Naive thymus-derived CD4-positive, alpha-beta T cell (primary cell): ENCODE measurements around the gene GIPR. TPM values are rescaled to one million over a fixed set of nuclear protein-coding genes. Genes with fewer than 3 reads are reported as not detected.
"Not testable (repeated sequence)": the region's sequence is repeated elsewhere in the genome, so short reads cannot be mapped to it uniquely, and the experiment has no call there.

ENCODE experiments used
- ATAC-seq: fragments of 150-1000 bp; cut with Tn5 transposase; 2 replicates; pipeline ENCODE4 v1.10.0; 2021; ENCODE audit warnings: mild to moderate bottlenecking, moderate library complexity
- CTCF ChIA-PET: fragments of 350-600 bp; sonication (Branson Sonifier 250); formaldehyde crosslinking; loops from one replicate; lab custom pipeline; 2021; ENCODE audit warnings: antibody characterized with exemption; lab: Charles Lee
- POLR2A ChIA-PET: fragments of 350-600 bp; sonication (Branson Sonifier 250); formaldehyde crosslinking; loops from one replicate; lab custom pipeline; 2021; ENCODE audit warnings: antibody characterized with exemption, inconsistent platforms; lab: Charles Lee
- DNase-seq, 9 donors: peaks; one replicate each; pipeline versions ENCODE4 v3.0.0 to v3.0.0-alpha.2; 2020 to 2022; ENCODE audit warnings: mixed read lengths in 1 of 9
- H3K27ac ChIP-seq: one replicate; pipeline ENCODE4 v1.7.0; 2013; ENCODE audit warnings: mild to moderate bottlenecking, low read depth, low read length, moderate library complexity
- H3K27me3 ChIP-seq, 2 donors: one replicate each; pipeline ENCODE4 v1.7.0; 2013; ENCODE audit warnings: low read length in 2 of 2, mild to moderate bottlenecking in 2 of 2, moderate library complexity in 2 of 2; ENCODE audit not compliant: control insufficient read depth in 2 of 2, insufficient read depth in 2 of 2
- H3K36me3 ChIP-seq, 3 experiments: 1 replicate in 2 of 3; 2 replicates in 1 of 3; pipeline ENCODE4 v1.7.0; 2013; ENCODE audit warnings: low read length in 3 of 3, mild to moderate bottlenecking in 3 of 3, moderate library complexity in 1 of 3; ENCODE audit not compliant: insufficient read depth in 3 of 3, control insufficient read depth in 2 of 3
- H3K4me1 ChIP-seq, 2 donors: one replicate each; pipeline ENCODE4 v1.7.0; 2013; ENCODE audit warnings: low read length in 2 of 2, mild to moderate bottlenecking in 2 of 2, moderate library complexity in 1 of 2; ENCODE audit not compliant: control insufficient read depth in 2 of 2, insufficient read depth in 2 of 2
- H3K4me3 ChIP-seq: 2 replicates; pipeline ENCODE4 v1.7.0; 2013; ENCODE audit warnings: mild to moderate bottlenecking, low read length
- H3K9me3 ChIP-seq, 3 experiments: 1 replicate in 2 of 3; 2 replicates in 1 of 3; pipeline ENCODE4 v1.7.0; 2013; ENCODE audit warnings: low read length in 3 of 3; ENCODE audit not compliant: control insufficient read depth in 2 of 3
- H3K27ac Mint-ChIP-seq, 9 donors: one replicate each; pipeline ENCODE4 v1.8.0; 2020 to 2022; ENCODE audit warnings: mixed read lengths in 9 of 9, mild to moderate bottlenecking in 8 of 9, moderate library complexity in 5 of 9, inconsistent platforms in 2 of 9
- H3K27me3 Mint-ChIP-seq, 5 donors: one replicate each; pipeline ENCODE4 v1.8.0; 2021 to 2022; ENCODE audit warnings: mixed read lengths in 5 of 5, mild to moderate bottlenecking in 1 of 5
- H3K36me3 Mint-ChIP-seq, 5 donors: one replicate each; pipeline ENCODE4 v1.8.0; 2020 to 2022; ENCODE audit warnings: mixed read lengths in 5 of 5, mild to moderate bottlenecking in 3 of 5, inconsistent platforms in 1 of 5
- H3K4me1 Mint-ChIP-seq, 7 donors: one replicate each; pipeline ENCODE4 v1.8.0; 2020 to 2022; ENCODE audit warnings: mixed read lengths in 7 of 7, mild to moderate bottlenecking in 3 of 7, inconsistent platforms in 1 of 7
- H3K4me3 Mint-ChIP-seq, 10 donors: one replicate each; pipeline ENCODE4 v1.8.0; 2020 to 2022; ENCODE audit warnings: mild to moderate bottlenecking in 10 of 10, mixed read lengths in 10 of 10, moderate library complexity in 6 of 10, inconsistent platforms in 2 of 10
- H3K9me3 Mint-ChIP-seq, 11 donors: one replicate each; pipeline ENCODE4 v1.8.0; 2020 to 2022; ENCODE audit warnings: mixed read lengths in 11 of 11, mild to moderate bottlenecking in 4 of 11, inconsistent platforms in 1 of 11, moderate library complexity in 1 of 11
- intact Hi-C, 2 donors: fragments of 100-400 bp; cut with micrococcal nuclease; formaldehyde crosslinking; loops; one replicate each; pipeline ENCODE4 v1.15.1; 2023
- polyA plus RNA-seq, 2 donors: library from polyadenylated mRNA; unstranded; fragments of 300-500 nt; fragmentation: Illumina TruSeq; gene quantifications; one replicate each; pipeline ENCODE4 v1.2.3, GENCODE V29; 2021
- total RNA-seq, 6 experiments: library from RNA in 5 of 6; stranded (reverse) in 5 of 6; gene quantifications; 1 replicate in 5 of 6; 2 replicates in 1 of 6; pipeline ENCODE4 v1.2.3 and lab custom pipeline; 2021 to 2026

GIPR gene
- 1 to 10 TPM; 4.6 to 7.4 (median 6.0) TPM for total RNA-seq
- polyA plus RNA-seq = under 1 TPM in 1 of 2 donors, not detected in 1; 0.15 TPM
- total RNA-seq (lab: John Stamatoyannopoulos, UW) = 5.5 reads per million, percentile 25 among the genes with 10 or more reads in this experiment

DNA sequence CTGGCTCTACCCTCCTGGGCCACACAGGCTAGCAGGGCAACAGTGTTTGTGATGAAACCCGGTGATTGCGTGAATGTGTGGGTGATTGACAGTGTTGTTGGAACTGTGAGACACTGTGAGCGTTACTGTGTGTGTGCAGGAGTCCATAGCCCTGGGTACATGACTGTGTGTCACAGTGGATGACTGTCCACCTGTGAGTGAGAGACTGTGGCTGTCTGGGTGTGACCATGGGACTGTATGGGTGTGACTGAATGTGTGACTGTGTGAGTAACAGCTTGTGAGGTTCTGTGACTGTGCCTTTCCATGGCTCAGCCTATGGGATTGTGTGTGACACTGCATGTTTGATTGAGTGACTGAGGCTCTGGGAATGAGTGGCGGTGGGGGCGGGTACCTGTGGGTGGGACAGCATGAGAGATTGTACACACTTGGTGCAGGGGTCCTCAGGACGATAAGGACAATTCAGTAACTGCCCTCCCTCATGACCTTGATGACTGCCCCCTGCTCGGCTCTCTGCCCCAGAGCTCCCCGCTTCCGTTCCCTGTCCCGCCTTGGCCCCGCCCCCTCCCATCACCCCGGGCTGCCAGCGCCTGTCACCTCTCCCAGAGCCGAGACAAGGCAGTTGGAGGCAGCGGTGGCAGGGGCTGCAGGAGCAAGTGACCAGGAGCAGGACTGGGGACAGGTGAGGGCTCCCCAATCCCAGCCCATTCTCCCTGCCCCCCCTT lies at the start of gene GIPR:
Gene GIPR, plus strand, starts transcription at position 602 of the 722 bp plus-strand sequence. CDS start 1,300 bp downstream, outside the sequence.
- CTCF ChIA-PET = interaction anchor here (0.5 kb wide), 1 partner anchor 69 kb away, joined by 4 read pairs; no protein-coding TSS in a partner anchor
- POLR2A ChIA-PET = interaction anchor here (0.5 to 5.7 kb wide), 4 partner anchors 12 to 1262 kb away, joined by 3 to 18 read pairs (median 4); no protein-coding TSS in a partner anchor
- DNase-seq (peak in 3 of 9 donors; percentile 33 to 64 (median 47)), ATAC-seq (peak; percentile 72)
- intact Hi-C loops = loop anchor here (1.0 to 2.0 kb wide), 3 partner anchors 14 to 25 kb away; partner anchors contain the start of gene QPCTL (in 1 of the 2)
- peaks cover 0 to 6% (median 0%) of the 10 kb centered on the region in 5 donors for H3K36me3 Mint-ChIP-seq
- no peaks in the 10 kb centered on the region for H3K36me3 ChIP-seq
- H3K4me3 Mint-ChIP-seq = peak within 1 kb of the TSS; percentile 83 to 96 (median 90)
- H3K27ac ChIP-seq = peak within 1 kb of the TSS; percentile 58
- H3K4me1 Mint-ChIP-seq = peaks cover 30 to 44% (median 36%) of the 10 kb centered on the region in 7 donors
- peak within 1 kb of the TSS; percentile 84 for H3K4me3 ChIP-seq
- no peaks in the 10 kb centered on the region for H3K9me3 ChIP-seq
- no peaks in the 10 kb centered on the region for H3K9me3 Mint-ChIP-seq
- H3K4me1 ChIP-seq = peaks cover 15 to 25% of the 10 kb centered on the region in 2 donors
- H3K27ac Mint-ChIP-seq = peak within 1 kb of the TSS; percentile 25 to 87 (median 68)
- H3K27me3 ChIP-seq = no peaks in the 10 kb centered on the region
- peaks cover 0 to 26% (median 16%) of the 10 kb centered on the region in 5 donors for H3K27me3 Mint-ChIP-seq

- Histone ChIP-seq H3K36me3 (peaks cover 0 to 78% (median 0%) of the 10 kb centered on the region in 3 experiments), H3K4me3 (no peak overlapping the region), H3K4me1 (no peaks in the 10 kb centered on the region), H3K9me3 (no peaks in the 10 kb centered on the region), H3K27me3 (no peaks in the 10 kb centered on the region), H3K27ac (no peak overlapping the region)
- no peak for DNase-seq
- no peak for ATAC-seq
- ChIA-PET POLR2A (no interaction called here), CTCF (no interaction called here)
- H3K4me3 Mint-ChIP-seq = no peak overlapping the region
- peaks cover 0 to 4% (median 0%) of the 10 kb centered on the region in 7 donors for H3K4me1 Mint-ChIP-seq
- H3K27ac Mint-ChIP-seq = no peak overlapping the region
- H3K27me3 Mint-ChIP-seq = no peaks in the 10 kb centered on the region
- H3K9me3 Mint-ChIP-seq = no peaks in the 10 kb centered on the region
- H3K36me3 Mint-ChIP-seq = peaks cover 13 to 38% (median 15%) of the 10 kb centered on the region in 5 donors
- intact Hi-C loops = no loop called here
Measured at GRCh38 chr19:45621389-45621788, 46.6 kb upstream of the GIPR start.

GRCh38 chr19:45621976-45622503 lies 46.0 kb upstream of the GIPR start:
- H3K27ac ChIP-seq = no peak overlapping the region
- peaks cover 0 to 4% (median 0%) of the 10 kb centered on the region in 7 donors for H3K4me1 Mint-ChIP-seq
- H3K4me1 ChIP-seq = no peaks in the 10 kb centered on the region
- H3K27me3 Mint-ChIP-seq = no peaks in the 10 kb centered on the region
- intact Hi-C loops = no loop called here
- H3K27me3 ChIP-seq = no peaks in the 10 kb centered on the region
- DNase-seq (no peak), ATAC-seq (no peak)
- no peaks in the 10 kb centered on the region for H3K9me3 ChIP-seq
- no peak overlapping the region for H3K4me3 ChIP-seq
- H3K36me3 ChIP-seq = peaks cover 0 to 76% (median 0%) of the 10 kb centered on the region in 3 experiments
- H3K4me3 Mint-ChIP-seq = no peak overlapping the region
- no peaks in the 10 kb centered on the region for H3K9me3 Mint-ChIP-seq
- POLR2A ChIA-PET = no interaction called here
- H3K36me3 Mint-ChIP-seq = peaks cover 13 to 33% (median 15%) of the 10 kb centered on the region in 5 donors
- CTCF ChIA-PET = no interaction called here
- H3K27ac Mint-ChIP-seq = no peak overlapping the region

DNA sequence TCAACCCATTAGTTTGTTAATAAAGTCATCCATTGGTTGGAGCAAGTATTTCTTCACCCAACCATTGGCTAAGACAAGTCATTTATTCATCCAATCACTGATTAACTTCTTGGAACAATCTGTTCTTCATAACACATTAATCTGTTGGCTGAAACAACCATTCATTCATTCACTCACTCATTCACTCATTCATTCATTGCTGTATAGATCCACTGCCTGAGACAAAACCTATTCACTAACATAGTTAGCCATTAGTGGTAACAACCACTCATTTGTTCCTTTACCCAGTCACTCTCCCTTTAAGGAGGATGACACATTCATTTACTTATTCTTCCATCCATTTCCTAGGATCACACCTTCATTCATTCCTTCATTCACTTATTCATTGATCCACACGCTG lies 44.0 kb upstream of the GIPR start:
- Mint-ChIP-seq H3K36me3 (peaks cover 13 to 38% (median 15%) of the 10 kb centered on the region in 5 donors), H3K4me3 (no peak overlapping the region), H3K27ac (no peak overlapping the region), H3K27me3 (no peaks in the 10 kb centered on the region), H3K4me1 (peaks cover 0 to 4% (median 0%) of the 10 kb centered on the region in 7 donors), H3K9me3 (no peaks in the 10 kb centered on the region)
- H3K4me3 ChIP-seq = no peak overlapping the region
- POLR2A ChIA-PET = no interaction called here
- H3K4me1 ChIP-seq = no peaks in the 10 kb centered on the region
- CTCF ChIA-PET = no interaction called here
- no peak overlapping the region for H3K27ac ChIP-seq
- ATAC-seq (no peak), DNase-seq (no peak)
- intact Hi-C loops = no loop called here
- H3K9me3 ChIP-seq = no peaks in the 10 kb centered on the region
- H3K27me3 ChIP-seq = no peaks in the 10 kb centered on the region
- peaks cover 0 to 78% (median 0%) of the 10 kb centered on the region in 3 experiments for H3K36me3 ChIP-seq

- H3K9me3 ChIP-seq, CTCF ChIA-PET, intact Hi-C loops: not testable (repeated sequence)
Measured at GRCh38 chr19:45628219-45628618, 39.8 kb upstream of the GIPR start.

DNA sequence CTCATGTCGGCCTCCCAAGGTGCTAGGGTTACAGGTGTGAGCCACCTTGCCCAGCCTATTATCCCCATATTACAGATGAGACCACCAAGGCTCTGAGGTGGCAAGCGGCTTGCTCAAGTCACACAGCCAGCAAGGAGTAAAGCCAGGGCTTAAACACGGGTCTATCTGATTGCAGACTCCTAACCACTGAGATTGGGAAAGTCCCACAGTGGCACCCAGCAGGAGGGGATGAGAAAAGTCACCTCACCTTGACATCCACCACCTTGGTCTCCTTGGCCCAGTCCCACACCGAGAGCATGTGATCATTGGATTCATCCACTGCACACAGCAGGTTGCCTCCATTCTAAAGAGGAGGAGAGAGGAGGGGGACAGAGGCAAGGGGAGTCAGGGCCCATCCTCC lies 38.3 kb upstream of the GIPR start:
- CTCF ChIA-PET = no interaction called here
- POLR2A ChIA-PET = no interaction called here
- H3K9me3 ChIP-seq = no peaks in the 10 kb centered on the region
- H3K27me3 ChIP-seq = no peaks in the 10 kb centered on the region
- intact Hi-C loops = no loop called here
- Mint-ChIP-seq H3K27ac (no peak overlapping the region), H3K9me3 (no peaks in the 10 kb centered on the region), H3K4me1 (peaks cover 0 to 14% (median 0%) of the 10 kb centered on the region in 7 donors), H3K36me3 (peaks cover 0 to 24% (median 0%) of the 10 kb centered on the region in 5 donors), H3K27me3 (no peaks in the 10 kb centered on the region), H3K4me3 (no peak overlapping the region)
- no peak overlapping the region for H3K4me3 ChIP-seq
- H3K36me3 ChIP-seq = peaks cover 0 to 49% (median 0%) of the 10 kb centered on the region in 3 experiments
- no peak for ATAC-seq
- no peaks in the 10 kb centered on the region for H3K4me1 ChIP-seq
- no peak for DNase-seq
- H3K27ac ChIP-seq = no peak overlapping the region

More at GRCh38 chr19:45628219-45628618, 39.8 kb upstream of the GIPR start:
- H3K36me3 Mint-ChIP-seq = peaks cover 7 to 34% (median 8%) of the 10 kb centered on the region in 5 donors
- peaks cover 0 to 60% (median 0%) of the 10 kb centered on the region in 3 experiments for H3K36me3 ChIP-seq
- H3K27ac ChIP-seq, H3K4me3 Mint-ChIP-seq, POLR2A ChIA-PET, H3K4me1 ChIP-seq, H3K27ac Mint-ChIP-seq, H3K9me3 Mint-ChIP-seq, H3K27me3 Mint-ChIP-seq, H3K4me3 ChIP-seq, ATAC-seq, H3K27me3 ChIP-seq, DNase-seq: not testable (repeated sequence)
- peaks cover 0 to 14% (median 0%) of the 10 kb centered on the region in 7 donors for H3K4me1 Mint-ChIP-seq
